Skeletal muscle tissue (tissue), 4 donors: ENCODE results near the gene FES. TPM values are rescaled to one million over a fixed set of nuclear protein-coding genes. Genes with fewer than 3 reads are reported as not detected.

Experiments used
- H3K27ac ChIP-seq: one replicate; pipeline ENCODE4 v1.7.0; 2013; ENCODE audit warnings: mild to moderate bottlenecking, low read depth, low read length, inconsistent platforms
- H3K27me3 ChIP-seq, 3 donors: one replicate each; pipeline ENCODE4 v1.7.0; 2013; ENCODE audit warnings: low read length in 3 of 3; ENCODE audit not compliant: control insufficient read depth in 3 of 3, insufficient read depth in 3 of 3
- H3K36me3 ChIP-seq, 3 donors: one replicate each; pipeline ENCODE4 v1.7.0; 2013; ENCODE audit warnings: low read length in 3 of 3; ENCODE audit not compliant: control insufficient read depth in 3 of 3, insufficient read depth in 3 of 3
- H3K4me1 ChIP-seq, 3 donors: one replicate each; pipeline ENCODE4 v1.7.0; 2013; ENCODE audit warnings: low read length in 3 of 3, mild to moderate bottlenecking in 3 of 3; ENCODE audit not compliant: control insufficient read depth in 3 of 3, insufficient read depth in 3 of 3
- H3K4me3 ChIP-seq, 3 donors: one replicate each; pipeline ENCODE4 v1.7.0; 2013; ENCODE audit warnings: low read length in 3 of 3
- H3K9ac ChIP-seq, 3 donors: one replicate each; pipeline ENCODE4 v1.7.0; 2013; ENCODE audit warnings: low read length in 3 of 3, mild to moderate bottlenecking in 3 of 3, moderate library complexity in 2 of 3, low read depth in 1 of 3
- H3K9me3 ChIP-seq, 3 donors: one replicate each; pipeline ENCODE4 v1.7.0; 2013; ENCODE audit warnings: low read length in 3 of 3; ENCODE audit not compliant: control insufficient read depth in 3 of 3
- total RNA-seq: library from RNA; depleted of rRNA; stranded (reverse); fragments of >200 nt; gene quantifications from one replicate; pipeline ENCODE4 v1.2.3, GENCODE V29; 2014
- donor health status: Osteomylitis.

The FES gene
- total RNA-seq, 1 donor from 2014 or later, result 19.8 TPM

GRCh38 chr15:90934256-90934948 lies 50.1 kb downstream of the FES start:
- peak overlapping the region; percentile 80 to 82 (median 82) for H3K9ac ChIP-seq
- peaks cover 15 to 21% (median 16%) of the 10 kb centered on the region in 3 donors for H3K36me3 ChIP-seq
- peak overlapping the region; percentile 80 to 86 (median 84) for H3K4me3 ChIP-seq
- no peaks in the 10 kb centered on the region for H3K27me3 ChIP-seq
- H3K27ac ChIP-seq, result peak overlapping the region; percentile 71
- H3K4me1 ChIP-seq, result peaks cover 44 to 47% (median 47%) of the 10 kb centered on the region in 3 donors
- no peaks in the 10 kb centered on the region for H3K9me3 ChIP-seq

- Histone ChIP-seq H3K27ac (peak within 1 kb of the TSS; percentile 71), H3K9ac (peak within 1 kb of the TSS; percentile 80 to 82 (median 82))
These were observed 50.8 kb downstream of the FES start, which contains the start of gene UNC45A for GRCh38 chr15:90934949-90935751. UNC45A (plus strand) TSS chr15:90935285; CDS start chr15:90935325, 40 bp downstream.

GRCh38 chr15:90936823-90937222 lies 52.5 kb downstream of the FES start:
- H3K36me3 ChIP-seq, result peaks cover 33 to 40% (median 35%) of the 10 kb centered on the region in 3 donors
- no peak overlapping the region for H3K27ac ChIP-seq
- no peaks in the 10 kb centered on the region for H3K27me3 ChIP-seq
- H3K9ac ChIP-seq, result peak overlapping the region in 2 of 3 donors; percentile 8 to 33
- no peaks in the 10 kb centered on the region for H3K9me3 ChIP-seq
- H3K4me1 ChIP-seq, result peaks cover 29 to 33% (median 31%) of the 10 kb centered on the region in 3 donors
- H3K4me3 ChIP-seq, result no peak overlapping the region

More at GRCh38 chr15:90934949-90935751, 50.8 kb downstream of the FES start, which contains the start of gene UNC45A:
- no peaks in the 10 kb centered on the region for H3K9me3 ChIP-seq
- no peaks in the 10 kb centered on the region for H3K27me3 ChIP-seq
- peak within 1 kb of the TSS; percentile 80 to 86 (median 84) for H3K4me3 ChIP-seq
- H3K4me1 ChIP-seq, result peaks cover 44 to 47% (median 45%) of the 10 kb centered on the region in 3 donors
- peaks cover 22 to 28% (median 23%) of the 10 kb centered on the region in 3 donors for H3K36me3 ChIP-seq

- Histone ChIP-seq H3K4me3 (no peak overlapping the region), H3K9ac (no peak overlapping the region), H3K9me3 (no peaks in the 10 kb centered on the region), H3K27ac (no peak overlapping the region), H3K36me3 (peaks cover 47 to 54% (median 49%) of the 10 kb centered on the region in 3 donors), H3K27me3 (no peaks in the 10 kb centered on the region), H3K4me1 (peaks cover 20 to 23% (median 21%) of the 10 kb centered on the region in 3 donors)
These were observed 54.0 kb downstream of the FES start for GRCh38 chr15:90938261-90938660.

GRCh38 chr15:90939756-90940155 lies 55.5 kb downstream of the FES start:
- peaks cover 58 to 68% (median 61%) of the 10 kb centered on the region in 3 donors for H3K36me3 ChIP-seq
- H3K4me3 ChIP-seq, result no peak overlapping the region
- H3K9ac ChIP-seq, result no peak overlapping the region
- no peak overlapping the region for H3K27ac ChIP-seq
- peaks cover 11 to 13% (median 13%) of the 10 kb centered on the region in 3 donors for H3K4me1 ChIP-seq
- H3K9me3 ChIP-seq, result no peaks in the 10 kb centered on the region
- no peaks in the 10 kb centered on the region for H3K27me3 ChIP-seq

GRCh38 chr15:90941038-90941437 lies 56.7 kb downstream of the FES start:
- H3K36me3 ChIP-seq, result peaks cover 63 to 69% (median 65%) of the 10 kb centered on the region in 3 donors
- H3K9ac ChIP-seq, result no peak overlapping the region
- no peaks in the 10 kb centered on the region for H3K27me3 ChIP-seq
- H3K27ac ChIP-seq, result no peak overlapping the region
- peaks cover 5 to 6% (median 5%) of the 10 kb centered on the region in 3 donors for H3K4me1 ChIP-seq
- no peaks in the 10 kb centered on the region for H3K9me3 ChIP-seq
- no peak overlapping the region for H3K4me3 ChIP-seq

GRCh38 chr15:90942354-90943120 lies 58.2 kb downstream of the FES start:
- Histone ChIP-seq H3K9ac (no peak overlapping the region), H3K9me3 (no peaks in the 10 kb centered on the region), H3K27me3 (no peaks in the 10 kb centered on the region), H3K4me3 (no peak overlapping the region), H3K27ac (no peak overlapping the region), H3K4me1 (no peaks in the 10 kb centered on the region), H3K36me3 (peaks cover 67 to 71% (median 70%) of the 10 kb centered on the region in 3 donors)

- peaks cover 73 to 80% (median 74%) of the 10 kb centered on the region in 3 donors for H3K36me3 ChIP-seq
- no peaks in the 10 kb centered on the region for H3K27me3 ChIP-seq
- H3K4me3 ChIP-seq, result no peak overlapping the region
These were observed 60.8 kb downstream of the FES start for GRCh38 chr15:90945091-90945490.

More at GRCh38 chr15:90945091-90945490, 60.8 kb downstream of the FES start:
- H3K9me3 ChIP-seq, result no peaks in the 10 kb centered on the region
- no peaks in the 10 kb centered on the region for H3K4me1 ChIP-seq
- no peak overlapping the region for H3K27ac ChIP-seq
- H3K9ac ChIP-seq, result no peak overlapping the region
